ENCODE results near the gene PPM1F. TPM values are rescaled to one million over a fixed set of nuclear protein-coding genes. Genes with fewer than 3 reads are reported as not detected.

Gene PPM1F
- total and polyA plus RNA-seq, 10 of the 15 experiments (the other 5 are each of a cell fraction or from before 2014, with no cell fraction given), result 0.55 to 26.3 (median 9.7) TPM

DNA sequence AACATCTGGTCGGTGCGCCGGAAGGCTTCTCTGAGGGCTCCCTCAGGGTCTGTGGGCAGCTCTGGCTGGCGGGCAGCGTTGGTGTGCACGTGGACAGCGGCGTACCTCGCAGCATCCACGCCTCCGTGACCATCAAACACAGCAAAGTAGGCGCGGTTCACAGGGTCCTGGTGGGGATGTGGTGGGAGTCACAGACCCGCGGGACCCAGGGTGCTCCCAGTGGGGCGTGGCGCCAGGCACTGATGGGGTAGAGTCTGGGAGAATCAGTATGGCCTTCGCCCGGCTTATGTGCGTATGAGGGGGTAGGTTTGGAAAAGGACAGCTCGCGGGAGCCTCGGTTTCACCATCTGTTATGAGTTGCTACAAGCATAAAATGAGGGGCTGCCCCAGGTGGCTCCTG is 19.2 kb downstream of the PPM1F start:
- CTCF ChIA-PET, result no interaction called here
- Histone ChIP-seq H4K20me1 (ENCODE audit: control insufficient read depth, insufficient read depth) (no peaks in the 10 kb centered on the region), H3K79me2 (ENCODE audit: control insufficient read depth, insufficient read depth, low read length) (no peaks in the 10 kb centered on the region), H3K27me3 (replicated peaks in 1 of 2; ENCODE audit: control insufficient read depth in 2 of 2, insufficient read depth in 2 of 2, low read length in 1 of 2) (no peaks in the 10 kb centered on the region), H2AFZ (ENCODE audit: control insufficient read depth, low read depth, low read length) (no peak overlapping the region), H3K4me2 (ENCODE audit: control insufficient read depth, insufficient read depth) (no peak overlapping the region), H3K27ac (ENCODE audit: control insufficient read depth, insufficient read depth) (no peak overlapping the region), H3K4me1 (ENCODE audit: control insufficient read depth, insufficient read depth, low read length) (peaks cover 10% of the 10 kb centered on the region), H3K9me3 (replicated peaks; ENCODE audit: control insufficient read depth, insufficient read depth, low read length) (no peaks in the 10 kb centered on the region), H3K4me3 (no peak overlapping the region), H3K9ac (ENCODE audit: control insufficient read depth, insufficient read depth, low read length) (no peak overlapping the region), H3K36me3 (ENCODE audit: control insufficient read depth in 2 of 2, insufficient read depth in 2 of 2, low read length in 1 of 2) (no peaks in the 10 kb centered on the region; a peak in 1 of 4 replicates)
- no TSS peak for BruUV-seq (replicated peaks)
- POLR2A ChIA-PET, result no interaction called here
- RAD21 ChIA-PET (ENCODE audit: unreplicated experiment), result no interaction called here
- DNase-seq (ENCODE audit: low read depth, low spot score), result no peak
- intact Hi-C loops (cut with micrococcal nuclease; ENCODE audit: unreplicated experiment) (loop anchor here (10.0 kb wide), 1 partner anchor 159 kb away; no protein-coding TSS in a partner anchor), in situ Hi-C loops (cut with MboI) (loop anchor here (10.0 kb wide), 1 partner anchor 59 kb away; no protein-coding TSS in a partner anchor)
- no peak for ATAC-seq
- TF ChIP-seq REST (IDR thresholded peaks at IDR 0.05; ENCODE audit: low read depth, low read length) (no peak), SIN3A (IDR thresholded peaks at IDR 0.05; ENCODE audit: low read depth, low read length) (no peak), ESRRA (IDR thresholded peaks at IDR 0.05; ENCODE audit: low read length) (no peak), HCFC1 (IDR thresholded peaks at IDR 0.05; ENCODE audit: low read length) (no peak), BACH1 (IDR thresholded peaks at IDR 0.05; ENCODE audit: borderline replicate concordance) (no peak), SREBF1 (IDR thresholded peaks at IDR 0.05; ENCODE audit: low read length) (no peak), CBX5 (IDR thresholded peaks at IDR 0.05; ENCODE audit: low read depth) (no peak), TCF7 (IDR thresholded peaks at IDR 0.05; ENCODE audit: borderline replicate concordance) (no peak), MTA2 (IDR thresholded peaks at IDR 0.05; ENCODE audit: low read depth) (no peak), SMAD1 (IDR thresholded peaks at IDR 0.05; ENCODE audit: low read depth, partially characterized antibody) (no peak), ASH2L (IDR thresholded peaks at IDR 0.05; ENCODE audit: borderline replicate concordance, low read depth) (no peak), IKZF1 (conservative IDR thresholded peaks at IDR 0.05) (no peak), SMC3 (IDR thresholded peaks at IDR 0.05; ENCODE audit: borderline replicate concordance, low read length) (no peak), KAT2A (conservative IDR thresholded peaks at IDR 0.05; ENCODE audit: control insufficient read depth, low read depth, low read length) (no peak), MEF2A (IDR thresholded peaks at IDR 0.05; ENCODE audit: insufficient read depth, low read depth, low read length) (no peak), CHD4 (IDR thresholded peaks at IDR 0.05) (no peak)
- TF ChIP-seq, protein P1, sequence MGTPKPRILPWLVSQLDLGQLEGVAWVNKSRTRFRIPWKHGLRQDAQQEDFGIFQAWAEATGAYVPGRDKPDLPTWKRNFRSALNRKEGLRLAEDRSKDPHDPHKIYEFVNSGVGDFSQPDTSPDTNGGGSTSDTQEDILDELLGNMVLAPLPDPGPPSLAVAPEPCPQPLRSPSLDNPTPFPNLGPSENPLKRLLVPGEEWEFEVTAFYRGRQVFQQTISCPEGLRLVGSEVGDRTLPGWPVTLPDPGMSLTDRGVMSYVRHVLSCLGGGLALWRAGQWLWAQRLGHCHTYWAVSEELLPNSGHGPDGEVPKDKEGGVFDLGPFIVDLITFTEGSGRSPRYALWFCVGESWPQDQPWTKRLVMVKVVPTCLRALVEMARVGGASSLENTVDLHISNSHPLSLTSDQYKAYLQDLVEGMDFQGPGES (IDR thresholded peaks at IDR 0.05), result no peak
- TF ChIP-seq, protein P2, sequence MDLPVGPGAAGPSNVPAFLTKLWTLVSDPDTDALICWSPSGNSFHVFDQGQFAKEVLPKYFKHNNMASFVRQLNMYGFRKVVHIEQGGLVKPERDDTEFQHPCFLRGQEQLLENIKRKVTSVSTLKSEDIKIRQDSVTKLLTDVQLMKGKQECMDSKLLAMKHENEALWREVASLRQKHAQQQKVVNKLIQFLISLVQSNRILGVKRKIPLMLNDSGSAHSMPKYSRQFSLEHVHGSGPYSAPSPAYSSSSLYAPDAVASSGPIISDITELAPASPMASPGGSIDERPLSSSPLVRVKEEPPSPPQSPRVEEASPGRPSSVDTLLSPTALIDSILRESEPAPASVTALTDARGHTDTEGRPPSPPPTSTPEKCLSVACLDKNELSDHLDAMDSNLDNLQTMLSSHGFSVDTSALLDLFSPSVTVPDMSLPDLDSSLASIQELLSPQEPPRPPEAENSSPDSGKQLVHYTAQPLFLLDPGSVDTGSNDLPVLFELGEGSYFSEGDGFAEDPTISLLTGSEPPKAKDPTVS (IDR thresholded peaks at IDR 0.05; ENCODE audit: low read depth, low read length), result no peak
- FAIRE-seq, result no peak
- SMC1A ChIA-PET (ENCODE audit: uncharacterized antibody, unreplicated experiment), result no interaction called here
- WGBS (ENCODE audit: insufficient coverage, insufficient replicate concordance, low lambda C conversion rate, missing lambda C conversion rate), result 92% methylated on average over 23 of the region's 23 CpGs

All from GM12878 (cell line).